K562 (cell line): Measurements from ENCODE around the gene KCNAB1. TPM values are rescaled to one million over a fixed set of nuclear protein-coding genes. Genes with fewer than 3 reads are reported as not detected.
A peak's percentile ranks its signal among the peaks of the same experiment; 100 is the strongest.

Source experiments
- ARHGAP35 ChIP-seq: fragments of 450-650 bp; IDR thresholded peaks from 2 replicates; pipeline ENCODE4 v1.6.1; 2018; ENCODE audit not compliant: partially characterized antibody
- ARID1B ChIP-seq: fragments of 450-650 bp; IDR thresholded peaks from 2 replicates; pipeline ENCODE4 v1.6.1; 2016; ENCODE audit warnings: antibody characterized with exemption, mild to moderate bottlenecking, inconsistent platforms
- ATF7 ChIP-seq: fragments of 450-650 bp; IDR thresholded peaks from 2 replicates; pipeline ENCODE4 v1.7.1; 2014; ENCODE audit warnings: mild to moderate bottlenecking, moderate library complexity
- CREBBP ChIP-seq: IDR thresholded peaks from one replicate; pipeline ENCODE4 v1.6.1; 2012; ENCODE audit warnings: low read depth, mild to moderate bottlenecking, control low read depth, inconsistent platforms, low read length
- DIDO1 ChIP-seq: fragments of 450-650 bp; IDR thresholded peaks from 2 replicates; pipeline ENCODE4 v1.6.1; 2016; ENCODE audit warnings: low read depth, missing biosample characterization, missing genetic modification characterization
- FOXP4 ChIP-seq: sonication (generic); formaldehyde crosslinking; IDR thresholded peaks from 2 replicates; pipeline ENCODE4 v1.8.0; 2022; ENCODE audit warnings: mild to moderate bottlenecking, missing genetic modification reagents, borderline replicate concordance
- HNRNPK ChIP-seq: fragments of 200-400 bp; formaldehyde crosslinking; IDR thresholded peaks from one replicate; pipeline ENCODE4 v1.6.1; 2018; ENCODE audit warnings: mild to moderate bottlenecking, low read depth, low read length; ENCODE audit not compliant: poor library complexity, severe bottlenecking
- JUND ChIP-seq, 2 experiments: IDR thresholded peaks; 2 replicates in 1 of 2; 3 replicates in 1 of 2; pipeline ENCODE4 v1.6.1; 2011; ENCODE audit warnings: borderline replicate concordance in 2 of 2, low read depth in 2 of 2, low read length in 2 of 2, improper control_type of control experiment in 1 of 2, missing biosample characterization in 1 of 2, missing genetic modification characterization in 1 of 2, missing genetic modification reagents in 1 of 2
- KDM1A ChIP-seq, 2 experiments: fragments of 450-650 bp; IDR thresholded peaks; 2 replicates each; pipeline ENCODE4 v1.6.1; 2016; ENCODE audit warnings: mild to moderate bottlenecking in 2 of 2
- MED1 ChIP-seq: sonication (generic); formaldehyde crosslinking; IDR thresholded peaks from 2 replicates; pipeline ENCODE4 v1.8.1; 2023; ENCODE audit warnings: missing genetic modification reagents, borderline replicate concordance
- MTA2 ChIP-seq: fragments of 450-650 bp; IDR thresholded peaks from 2 replicates; pipeline ENCODE4 v1.6.1; 2016; ENCODE audit warnings: low read depth
- MTF1 ChIP-seq: fragments of 250-450 bp; sonication (Bioruptor Pico); IDR thresholded peaks from 2 replicates; pipeline ENCODE4 v1.9.0; 2021; ENCODE audit warnings: moderate library complexity, mild to moderate bottlenecking, inconsistent platforms, borderline replicate concordance
- NCOA1 ChIP-seq: fragments of 450-650 bp; IDR thresholded peaks from 2 replicates; pipeline ENCODE4 v1.6.1; 2016; ENCODE audit warnings: low read depth
- PTTG1 ChIP-seq: fragments of 450-650 bp; IDR thresholded peaks from 2 replicates; pipeline ENCODE4 v1.6.1; 2016; ENCODE audit warnings: low read depth, mild to moderate bottlenecking, missing genetic modification characterization, missing compliant biosample characterization
- RBM25 ChIP-seq: fragments of 200-400 bp; formaldehyde crosslinking; IDR thresholded peaks from 2 replicates; pipeline ENCODE4 v1.6.1; 2018; ENCODE audit warnings: low read length, low read depth, moderate library complexity; ENCODE audit not compliant: severe bottlenecking
- RNF2 ChIP-seq: sonication (generic); IDR thresholded peaks from 2 replicates; pipeline ENCODE4 v1.6.1; 2016
- SAFB2 ChIP-seq: fragments of 200-400 bp; formaldehyde crosslinking; IDR thresholded peaks from 2 replicates; pipeline ENCODE4 v1.6.1; 2018; ENCODE audit warnings: borderline replicate concordance, low read length, low read depth, moderate library complexity; ENCODE audit not compliant: severe bottlenecking
- SMAD4 ChIP-seq: fragments of 250-450 bp; sonication (Bioruptor Pico); conservative IDR thresholded peaks from 2 replicates; pipeline ENCODE4 v1.8.0; 2021; ENCODE audit warnings: inconsistent platforms, mild to moderate bottlenecking, moderate library complexity
- SMARCA4 ChIP-seq: fragments of 450-650 bp; IDR thresholded peaks from 2 replicates; pipeline ENCODE4 v1.6.1; 2016
- SOX6 ChIP-seq: fragments of 450-650 bp; IDR thresholded peaks from 2 replicates; pipeline ENCODE4 v1.6.1; 2014; ENCODE audit warnings: mild to moderate bottlenecking
- SRSF3 ChIP-seq: fragments of 200-400 bp; formaldehyde crosslinking; IDR thresholded peaks from 2 replicates; pipeline ENCODE4 v1.6.1; 2016; ENCODE audit warnings: mild to moderate bottlenecking, low read length, moderate library complexity; ENCODE audit not compliant: insufficient read depth
- ZNF133 ChIP-seq: fragments of 250-450 bp; sonication (Bioruptor Pico); IDR thresholded peaks from 2 replicates; pipeline ENCODE4 v1.4.0; 2020; ENCODE audit warnings: mild to moderate bottlenecking
- ZNF311 ChIP-seq: fragments of 250-450 bp; sonication (Bioruptor Pico); IDR thresholded peaks from 2 replicates; pipeline ENCODE4 v1.4.0; 2020; ENCODE audit warnings: mild to moderate bottlenecking, moderate library complexity
- ZNF583 ChIP-seq: fragments of 250-450 bp; sonication (Bioruptor Pico); IDR thresholded peaks from 2 replicates; pipeline ENCODE4 v1.4.0; 2020
- ZSCAN32 ChIP-seq: fragments of 450-650 bp; formaldehyde crosslinking; IDR thresholded peaks from 2 replicates; pipeline ENCODE4 v1.4.0; 2020; ENCODE audit warnings: mild to moderate bottlenecking, moderate library complexity
- polyA plus RNA-seq, 8 experiments: library from polyadenylated mRNA; depleted of rRNA in 4 of 8; stranded (reverse) in 5 of 8; unstranded in 3 of 8; fragments of >200 nt; fragmentation: Nextera tagmentation in 2 of 8; fragmentation: Illumina TruSeq in 1 of 8; extraction: Ambion mirVana in 2 of 8; extraction: Trizol in 1 of 8; gene quantifications; 2 replicates each; pipeline versions ENCODE4 v1.2.1 to v1.2.3, GENCODE V29; 2011 to 2014; ENCODE audit warnings: inconsistent platforms in 1 of 8, missing spikeins in 1 of 8
- total RNA-seq, 7 experiments: library from RNA; depleted of rRNA in 6 of 7; stranded (reverse); fragments of >200 nt in 6 of 7; fragmentation: Illumina TruSeq in 2 of 7; extraction: Trizol in 2 of 7; gene quantifications; 2 replicates each; pipeline versions ENCODE4 v1.2.1 to v1.2.3, GENCODE V29; 2011 to 2021; ENCODE audit warnings: low replicate concordance in 1 of 7
- TF ChIP-seq, protein P1 (sequence below): sonication (generic); formaldehyde crosslinking; IDR thresholded peaks from 2 replicates; pipeline ENCODE4 v1.5.0; 2020; ENCODE audit warnings: missing genetic modification reagents
- TF ChIP-seq, protein P2 (sequence below): fragments of 450-650 bp; IDR thresholded peaks from 2 replicates; pipeline ENCODE4 v1.7.1; 2018; ENCODE audit warnings: mild to moderate bottlenecking, low read depth; ENCODE audit not compliant: partially characterized antibody

The KCNAB1 gene
- total and polyA plus RNA-seq, 9 of the 15 experiments (the other 6 are each of a cell fraction or from before 2014, with no cell fraction given): 0.14 to 1.2 (median 0.51) TPM

- TF ChIP-seq ZSCAN32: no peak
- no peak for TF ChIP-seq SMARCA4
- TF ChIP-seq ZNF583: peak; percentile 95
- TF ChIP-seq SMAD4 (CRISPR knock-in tag): peak; percentile 91
- no peak for TF ChIP-seq ATF7
- no peak for TF ChIP-seq HNRNPK
- TF ChIP-seq, protein P1, sequence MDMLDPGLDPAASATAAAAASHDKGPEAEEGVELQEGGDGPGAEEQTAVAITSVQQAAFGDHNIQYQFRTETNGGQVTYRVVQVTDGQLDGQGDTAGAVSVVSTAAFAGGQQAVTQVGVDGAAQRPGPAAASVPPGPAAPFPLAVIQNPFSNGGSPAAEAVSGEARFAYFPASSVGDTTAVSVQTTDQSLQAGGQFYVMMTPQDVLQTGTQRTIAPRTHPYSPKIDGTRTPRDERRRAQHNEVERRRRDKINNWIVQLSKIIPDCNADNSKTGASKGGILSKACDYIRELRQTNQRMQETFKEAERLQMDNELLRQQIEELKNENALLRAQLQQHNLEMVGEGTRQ: peak; percentile 91
- no peak for TF ChIP-seq MED1 (CRISPR knock-in tag)
- peak; percentile 90 for TF ChIP-seq ZNF311 (CRISPR knock-in tag)
- no peak for TF ChIP-seq CREBBP
- TF ChIP-seq FOXP4 (CRISPR knock-in tag): no peak
- no peak for TF ChIP-seq ARHGAP35
- TF ChIP-seq RBM25: peak; percentile 40
- no peak for TF ChIP-seq MTA2
- TF ChIP-seq ZNF133 (CRISPR knock-in tag): no peak
- TF ChIP-seq SRSF3: no peak
- TF ChIP-seq, protein P2, sequence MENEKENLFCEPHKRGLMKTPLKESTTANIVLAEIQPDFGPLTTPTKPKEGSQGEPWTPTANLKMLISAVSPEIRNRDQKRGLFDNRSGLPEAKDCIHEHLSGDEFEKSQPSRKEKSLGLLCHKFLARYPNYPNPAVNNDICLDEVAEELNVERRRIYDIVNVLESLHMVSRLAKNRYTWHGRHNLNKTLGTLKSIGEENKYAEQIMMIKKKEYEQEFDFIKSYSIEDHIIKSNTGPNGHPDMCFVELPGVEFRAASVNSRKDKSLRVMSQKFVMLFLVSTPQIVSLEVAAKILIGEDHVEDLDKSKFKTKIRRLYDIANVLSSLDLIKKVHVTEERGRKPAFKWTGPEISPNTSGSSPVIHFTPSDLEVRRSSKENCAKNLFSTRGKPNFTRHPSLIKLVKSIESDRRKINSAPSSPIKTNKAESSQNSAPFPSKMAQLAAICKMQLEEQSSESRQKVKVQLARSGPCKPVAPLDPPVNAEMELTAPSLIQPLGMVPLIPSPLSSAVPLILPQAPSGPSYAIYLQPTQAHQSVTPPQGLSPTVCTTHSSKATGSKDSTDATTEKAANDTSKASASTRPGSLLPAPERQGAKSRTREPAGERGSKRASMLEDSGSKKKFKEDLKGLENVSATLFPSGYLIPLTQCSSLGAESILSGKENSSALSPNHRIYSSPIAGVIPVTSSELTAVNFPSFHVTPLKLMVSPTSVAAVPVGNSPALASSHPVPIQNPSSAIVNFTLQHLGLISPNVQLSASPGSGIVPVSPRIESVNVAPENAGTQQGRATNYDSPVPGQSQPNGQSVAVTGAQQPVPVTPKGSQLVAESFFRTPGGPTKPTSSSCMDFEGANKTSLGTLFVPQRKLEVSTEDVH: no peak
- TF ChIP-seq MTF1 (CRISPR knock-in tag): 0 out of 2 replicates have a peak, but pooled peaks have one; percentile 51
- TF ChIP-seq RNF2: no peak
- no peak for TF ChIP-seq JUND (IDR thresholded peaks at IDR 0.05; ENCODE audit: borderline replicate concordance, low read depth, low read length)
- TF ChIP-seq JUND (tag; IDR thresholded peaks at IDR 0.05; ENCODE audit: borderline replicate concordance, low read depth, low read length): peak; percentile 61; the same call in 1 of the 3 replicates
- TF ChIP-seq KDM1A (IDR thresholded peaks at IDR 0.05): no peak
- TF ChIP-seq NCOA1: no peak
- TF ChIP-seq PTTG1: peak; percentile 66
- no peak for TF ChIP-seq ARID1B
- TF ChIP-seq SAFB2: no peak
- no peak for TF ChIP-seq SOX6
- peak; percentile 43; the same call in 1 of the 2 replicates for TF ChIP-seq DIDO1 (tag)
These were observed 335.5 kb downstream of the KCNAB1 start (continued) for GRCh38 chr3:156455839-156456238.
